HCT116 (cell line): Measurements from ENCODE around the gene OR1S2.

Experiments
- RAD21 ChIP-seq: IDR thresholded peaks from 2 replicates; pipeline ENCODE4 v1.6.1; 2012; ENCODE audit warnings: low read depth, mild to moderate bottlenecking
- TCF7L2 ChIP-seq: IDR thresholded peaks from 2 replicates; pipeline ENCODE4 v1.7.0; 2011; ENCODE audit warnings: borderline replicate concordance, inconsistent platforms; ENCODE audit not compliant: insufficient read depth, insufficient read length; ENCODE audit errors: extremely low read depth
- TF ChIP-seq, protein P1 (sequence below), 3 experiments: fragments of 200-600 bp in 1 of 3; sonication (generic) in 1 of 3; IDR thresholded peaks in 2 of 3; conservative IDR thresholded peaks in 1 of 3; 2 replicates each; pipeline ENCODE4 v1.5.1; 2012 to 2017; ENCODE audit warnings: low read depth in 2 of 3, low read length in 2 of 3, antibody characterized with exemption in 1 of 3, borderline replicate concordance in 1 of 3, control low read depth in 1 of 3, mild to moderate bottlenecking in 1 of 3, mixed read lengths in 1 of 3, mixed run types in 1 of 3, moderate library complexity in 1 of 3; ENCODE audit not compliant: insufficient read depth in 1 of 3
- TF ChIP-seq, protein P2 (sequence below): IDR thresholded peaks from 2 replicates; pipeline ENCODE4 v1.6.1; 2012

DNA sequence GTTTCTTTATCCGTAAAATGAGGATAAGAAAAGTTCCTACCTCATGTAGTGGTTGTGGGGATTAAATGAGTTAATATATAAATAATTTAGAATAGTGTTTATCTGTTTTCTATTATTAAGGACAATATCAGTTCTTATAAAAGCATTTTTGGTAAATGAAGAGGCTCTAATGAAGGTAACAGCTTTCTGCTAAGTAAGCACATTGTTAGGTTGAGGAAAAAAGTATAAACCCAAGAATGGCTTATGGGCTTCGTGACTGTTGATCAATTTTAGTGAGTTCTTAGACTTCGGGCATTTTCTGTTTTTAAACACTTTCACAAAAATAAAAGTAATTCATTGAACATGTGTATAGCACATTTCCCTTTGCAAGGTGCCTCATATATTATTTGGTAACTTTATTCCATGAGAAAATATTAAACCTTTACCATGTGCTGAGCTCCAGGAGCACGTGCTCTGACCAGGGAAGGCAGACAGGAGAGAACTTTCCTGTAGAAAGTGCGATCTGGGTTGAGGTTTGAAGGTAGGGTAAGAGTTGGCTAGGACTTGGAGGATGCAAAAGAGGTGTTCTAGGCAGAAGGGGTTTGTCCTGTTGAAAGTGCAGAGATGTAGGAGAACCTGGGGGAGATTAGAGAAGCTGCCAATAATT, 26.4 kb downstream of the OR1S2 start:
- TF ChIP-seq, protein P1, sequence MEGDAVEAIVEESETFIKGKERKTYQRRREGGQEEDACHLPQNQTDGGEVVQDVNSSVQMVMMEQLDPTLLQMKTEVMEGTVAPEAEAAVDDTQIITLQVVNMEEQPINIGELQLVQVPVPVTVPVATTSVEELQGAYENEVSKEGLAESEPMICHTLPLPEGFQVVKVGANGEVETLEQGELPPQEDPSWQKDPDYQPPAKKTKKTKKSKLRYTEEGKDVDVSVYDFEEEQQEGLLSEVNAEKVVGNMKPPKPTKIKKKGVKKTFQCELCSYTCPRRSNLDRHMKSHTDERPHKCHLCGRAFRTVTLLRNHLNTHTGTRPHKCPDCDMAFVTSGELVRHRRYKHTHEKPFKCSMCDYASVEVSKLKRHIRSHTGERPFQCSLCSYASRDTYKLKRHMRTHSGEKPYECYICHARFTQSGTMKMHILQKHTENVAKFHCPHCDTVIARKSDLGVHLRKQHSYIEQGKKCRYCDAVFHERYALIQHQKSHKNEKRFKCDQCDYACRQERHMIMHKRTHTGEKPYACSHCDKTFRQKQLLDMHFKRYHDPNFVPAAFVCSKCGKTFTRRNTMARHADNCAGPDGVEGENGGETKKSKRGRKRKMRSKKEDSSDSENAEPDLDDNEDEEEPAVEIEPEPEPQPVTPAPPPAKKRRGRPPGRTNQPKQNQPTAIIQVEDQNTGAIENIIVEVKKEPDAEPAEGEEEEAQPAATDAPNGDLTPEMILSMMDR (IDR thresholded peaks at IDR 0.05 in 2 of 3, conservative IDR thresholded peaks at IDR 0.05 in 1 of 3; ENCODE audit: borderline replicate concordance in 1 of 3, insufficient read depth in 1 of 3, low read depth in 2 of 3, low read length in 2 of 3): no peak
- TF ChIP-seq TCF7L2 (no peak), RAD21 (no peak)
- TF ChIP-seq, protein P2, sequence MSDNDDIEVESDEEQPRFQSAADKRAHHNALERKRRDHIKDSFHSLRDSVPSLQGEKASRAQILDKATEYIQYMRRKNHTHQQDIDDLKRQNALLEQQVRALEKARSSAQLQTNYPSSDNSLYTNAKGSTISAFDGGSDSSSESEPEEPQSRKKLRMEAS: no peak
